GM19239 (cell line): ENCODE data around the gene MZB1.
"Not testable (repeated sequence)": the region's sequence is repeated elsewhere in the genome, so short reads cannot be mapped to it uniquely, and the experiment has no call there.

Experiments
- DNase-seq: peaks from one replicate; pipeline ENCODE4 v3.0.0; 2011; ENCODE audit warnings: low spot score; ENCODE audit not compliant: insufficient read length
- FAIRE-seq: peaks from 2 replicates; lab custom pipeline; 2011; peaks lifted over from hg19 to GRCh38; lab: Jason Lieb, UNC

The MZB1 gene

GRCh38 chr5:139379626-139380449 is 9.9 kb downstream of the MZB1 start:
- no peak for DNase-seq
- no peak for FAIRE-seq

GRCh38 chr5:139378941-139379361 is 10.8 kb downstream of the MZB1 start:
- FAIRE-seq (no peak), DNase-seq (no peak)

- no peak for FAIRE-seq
- DNase-seq = no peak
Observed at GRCh38 chr5:139378101-139378825, 11.4 kb downstream of the MZB1 start.

GRCh38 chr5:139377226-139377625 is 12.5 kb downstream of the MZB1 start:
- no peak for FAIRE-seq
- DNase-seq = no peak

GRCh38 chr5:139376364-139376763 is 13.3 kb downstream of the MZB1 start:
- no peak for FAIRE-seq
- no peak for DNase-seq

- DNase-seq (no peak), FAIRE-seq (no peak)
Observed at GRCh38 chr5:139374909-139375308, 14.8 kb downstream of the MZB1 start.

- FAIRE-seq (no peak), DNase-seq (no peak)
Observed at GRCh38 chr5:139371482-139372435, 18.0 kb downstream of the MZB1 start.

- no peak for FAIRE-seq
- no peak for DNase-seq
Observed at GRCh38 chr5:139369181-139369580, 20.5 kb downstream of the MZB1 start.

- FAIRE-seq (no peak), DNase-seq (no peak)
Observed at GRCh38 chr5:139368613-139369012, 21.1 kb downstream of the MZB1 start.

- FAIRE-seq (no peak), DNase-seq (no peak)
Observed at GRCh38 chr5:139364466-139364865, 25.2 kb downstream of the MZB1 start.

- DNase-seq = no peak
Observed at GRCh38 chr5:139363937-139364336, 25.8 kb downstream of the MZB1 start.

GRCh38 chr5:139361835-139362429 is 27.8 kb downstream of the MZB1 start:
- no peak for DNase-seq
- no peak for FAIRE-seq

More at GRCh38 chr5:139363937-139364336, 25.8 kb downstream of the MZB1 start:
- no peak for FAIRE-seq

- DNase-seq (no peak), FAIRE-seq (no peak)
Observed at GRCh38 chr5:139360384-139360783, 29.3 kb downstream of the MZB1 start.

- FAIRE-seq (no peak), DNase-seq (no peak)
Observed at GRCh38 chr5:139358064-139358463, 31.6 kb downstream of the MZB1 start.

GRCh38 chr5:139355900-139356299 is 33.8 kb downstream of the MZB1 start:
- not testable (repeated sequence) for DNase-seq, FAIRE-seq

- no peak for FAIRE-seq
- no peak for DNase-seq
Observed at GRCh38 chr5:139354186-139354585, 35.5 kb downstream of the MZB1 start.

GRCh38 chr5:139347863-139348262 is 41.9 kb downstream of the MZB1 start:
- FAIRE-seq, DNase-seq: not testable (repeated sequence)

- not testable (repeated sequence) for DNase-seq, FAIRE-seq
Observed at GRCh38 chr5:139345442-139345841, 44.3 kb downstream of the MZB1 start.

- FAIRE-seq (no peak), DNase-seq (no peak)
Observed at GRCh38 chr5:139344177-139344576, 45.5 kb downstream of the MZB1 start.

GRCh38 chr5:139343476-139343875 is 46.2 kb downstream of the MZB1 start:
- FAIRE-seq (no peak), DNase-seq (no peak)
